Ectodermal cell (in vitro differentiated cells): ENCODE results near the gene EFCAB6.

Experiments used
- H3K27ac ChIP-seq: 2 replicates; pipeline ENCODE4 v1.7.0; 2013; ENCODE audit warnings: mild to moderate bottlenecking, low read depth, low read length; ENCODE audit not compliant: insufficient read depth, poor library complexity, severe bottlenecking
- H3K27me3 ChIP-seq: 2 replicates; pipeline ENCODE4 v1.7.0; 2013; ENCODE audit warnings: mild to moderate bottlenecking, low read length; ENCODE audit not compliant: insufficient read depth, control insufficient read depth, poor library complexity, severe bottlenecking
- H3K36me3 ChIP-seq: one replicate; pipeline ENCODE4 v1.7.0; 2013; ENCODE audit warnings: low read length; ENCODE audit not compliant: control insufficient read depth, insufficient read depth
- H3K4me1 ChIP-seq: one replicate; pipeline ENCODE4 v1.7.0; 2013; ENCODE audit warnings: low read length; ENCODE audit not compliant: control insufficient read depth, insufficient read depth
- H3K4me3 ChIP-seq: 2 replicates; pipeline ENCODE4 v1.7.0; 2013; ENCODE audit warnings: low read depth, low read length, control low read depth; ENCODE audit not compliant: insufficient read depth
- H3K9me3 ChIP-seq: 2 replicates; pipeline ENCODE4 v1.7.0; 2013; ENCODE audit warnings: mild to moderate bottlenecking, low read length, moderate library complexity; ENCODE audit not compliant: control insufficient read depth
- WGBS, 2 experiments: methylation state at CpG; one replicate each; pipeline ENCODE4 v1.1.7; 2013; ENCODE audit warnings: missing lambda C conversion rate in 2 of 2; 5-methylcytosine and 5-hydroxymethylcytosine counted together

EFCAB6 gene

DNA sequence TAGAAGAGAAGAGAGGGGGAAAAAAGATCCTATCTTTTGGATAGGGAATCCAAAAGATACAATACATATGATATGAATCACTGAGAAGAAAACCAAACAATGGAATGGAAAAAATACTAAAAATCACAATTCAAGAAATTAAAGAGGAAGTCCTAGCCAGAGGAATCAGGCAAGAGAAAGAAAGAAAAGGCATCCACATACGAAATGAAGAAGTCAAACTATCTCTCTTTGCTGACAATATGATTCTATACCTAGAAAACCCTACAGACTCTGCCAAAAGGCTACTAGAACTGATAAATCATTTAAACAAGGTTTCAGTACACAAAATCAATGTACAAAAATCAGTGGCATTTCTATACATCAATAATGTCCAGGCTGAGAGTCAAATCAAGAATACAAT lies 91.4 kb downstream of the EFCAB6 start:
- Histone ChIP-seq H3K27me3 (no peaks in the 10 kb centered on the region), H3K27ac (no peak overlapping the region), H3K36me3 (no peaks in the 10 kb centered on the region), H3K4me3 (no peak overlapping the region), H3K9me3 (no peaks in the 10 kb centered on the region), H3K4me1 (no peaks in the 10 kb centered on the region)
- 62 to 83% methylated on average over 1 of the region's 1 CpG for WGBS, 2 experiments

DNA sequence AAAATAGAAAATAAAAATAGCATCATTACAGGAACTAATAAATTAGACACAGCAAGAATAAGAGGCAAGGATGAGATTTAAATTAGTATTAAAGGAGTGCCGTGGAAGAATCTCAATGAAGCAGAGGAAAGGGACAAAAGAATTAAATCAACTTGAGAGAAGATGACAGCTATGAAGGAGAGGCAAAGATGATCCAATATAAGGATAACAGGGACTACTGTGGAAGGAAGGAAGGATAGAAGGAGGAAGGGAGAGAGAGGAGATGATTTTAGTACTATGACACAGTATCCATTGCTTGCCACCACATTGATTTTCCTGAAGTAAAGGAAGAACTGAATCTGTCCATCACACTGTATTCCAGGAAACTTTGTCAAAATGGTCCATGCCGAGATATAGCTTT lies 98.0 kb downstream of the EFCAB6 start:
- WGBS, 2 experiments = 91 to 93% methylated on average over 2 of the region's 2 CpGs

DNA sequence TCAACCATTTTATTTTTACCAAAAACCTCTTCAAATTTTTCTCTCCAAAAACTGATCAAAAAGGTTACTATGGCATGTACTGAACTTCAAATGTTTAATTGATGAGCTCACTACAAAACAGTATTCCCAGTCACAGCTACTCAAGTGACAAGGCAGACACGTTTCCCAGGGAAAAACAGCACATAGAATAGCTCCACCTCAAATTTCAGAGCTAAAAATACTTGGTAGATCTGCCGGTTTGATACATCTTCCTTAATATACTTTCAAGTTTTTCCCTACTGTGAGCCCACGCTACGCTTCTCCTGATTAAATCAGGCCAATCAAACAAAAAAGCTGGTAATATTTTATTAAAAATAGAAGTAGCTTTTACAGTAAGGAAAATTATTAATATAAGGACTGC lies 100.4 kb downstream of the EFCAB6 start:
- 80 to 89% methylated on average over 2 to 3 of the region's 4 CpGs for WGBS, 2 experiments
- H3K4me3 ChIP-seq = no peak overlapping the region
- no peaks in the 10 kb centered on the region for H3K4me1 ChIP-seq
- no peaks in the 10 kb centered on the region for H3K9me3 ChIP-seq
- no peaks in the 10 kb centered on the region for H3K36me3 ChIP-seq
- no peak overlapping the region for H3K27ac ChIP-seq
- H3K27me3 ChIP-seq = no peaks in the 10 kb centered on the region

More for the DNA sequence above, 98.0 kb downstream of the EFCAB6 start:
- H3K4me3 ChIP-seq = no peak overlapping the region
- H3K36me3 ChIP-seq = no peaks in the 10 kb centered on the region
- no peaks in the 10 kb centered on the region for H3K4me1 ChIP-seq
- H3K9me3 ChIP-seq = no peaks in the 10 kb centered on the region
- no peaks in the 10 kb centered on the region for H3K27me3 ChIP-seq
- no peak overlapping the region for H3K27ac ChIP-seq

DNA sequence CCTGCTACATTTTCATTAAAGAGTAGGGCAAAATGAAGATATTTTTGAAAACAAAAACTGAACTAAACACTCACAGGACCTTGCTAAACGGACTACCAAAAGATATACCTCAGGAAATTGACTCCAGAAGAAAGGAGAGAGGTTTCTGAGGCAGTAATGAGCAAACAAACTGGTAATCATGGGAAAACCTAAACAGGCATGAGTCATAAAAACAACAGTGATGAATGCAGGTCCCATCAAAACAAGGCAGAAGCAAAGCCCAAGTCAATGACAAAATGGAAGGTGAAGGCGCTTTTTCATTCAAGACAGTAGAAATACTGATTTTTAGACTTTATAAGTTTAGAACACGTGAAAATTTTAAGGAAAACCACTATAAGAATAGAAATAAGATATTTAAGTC lies 104.5 kb downstream of the EFCAB6 start:
- Histone ChIP-seq H3K4me1 (no peaks in the 10 kb centered on the region), H3K27ac (no peak overlapping the region), H3K27me3 (no peaks in the 10 kb centered on the region), H3K36me3 (no peaks in the 10 kb centered on the region), H3K4me3 (no peak overlapping the region), H3K9me3 (peaks cover 2% of the 10 kb centered on the region)
- 90 to 91% methylated on average over 2 of the region's 3 CpGs for WGBS, 2 experiments

DNA sequence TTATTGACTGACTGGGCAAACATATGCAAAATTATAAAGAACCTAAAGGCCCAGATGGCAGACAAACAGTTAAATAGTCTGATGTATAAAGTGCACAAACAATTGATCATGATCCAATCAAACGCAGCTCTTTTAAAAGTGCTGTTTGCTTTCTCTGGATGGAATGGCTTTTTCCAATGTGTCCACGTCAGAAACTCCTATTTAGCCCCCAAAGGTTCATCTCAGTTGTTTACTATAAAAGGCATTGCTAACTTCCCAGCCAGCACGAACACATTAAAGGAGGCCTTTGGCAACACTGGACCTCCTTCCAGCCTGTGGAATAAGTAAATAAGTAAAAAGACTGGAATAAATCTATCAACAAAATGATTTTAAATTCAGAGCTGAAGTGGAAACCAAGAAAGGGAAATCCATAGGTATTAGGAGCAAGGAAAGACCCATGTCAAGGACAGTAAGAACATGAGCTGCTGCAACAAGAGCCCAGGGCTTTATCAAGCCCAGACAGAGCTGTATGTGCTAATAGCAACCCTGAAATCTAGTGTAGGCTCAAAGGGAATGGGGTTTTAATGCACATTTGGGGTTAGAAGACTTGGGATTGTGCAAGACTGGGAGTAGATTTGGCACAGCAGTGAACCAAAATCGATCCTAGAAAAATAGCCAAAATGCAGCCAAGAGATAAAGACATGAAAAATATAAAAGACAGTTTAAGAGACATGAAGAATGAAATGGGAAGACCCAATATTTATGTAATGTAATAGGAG lies 105.4 kb downstream of the EFCAB6 start:
- Histone ChIP-seq H3K4me1 (no peaks in the 10 kb centered on the region), H3K27me3 (no peaks in the 10 kb centered on the region), H3K27ac (no peak overlapping the region), H3K9me3 (peaks cover 2% of the 10 kb centered on the region), H3K36me3 (no peaks in the 10 kb centered on the region), H3K4me3 (no peak overlapping the region)
- 90 to 91% methylated on average over 3 to 4 of the region's 4 CpGs for WGBS, 2 experiments

DNA sequence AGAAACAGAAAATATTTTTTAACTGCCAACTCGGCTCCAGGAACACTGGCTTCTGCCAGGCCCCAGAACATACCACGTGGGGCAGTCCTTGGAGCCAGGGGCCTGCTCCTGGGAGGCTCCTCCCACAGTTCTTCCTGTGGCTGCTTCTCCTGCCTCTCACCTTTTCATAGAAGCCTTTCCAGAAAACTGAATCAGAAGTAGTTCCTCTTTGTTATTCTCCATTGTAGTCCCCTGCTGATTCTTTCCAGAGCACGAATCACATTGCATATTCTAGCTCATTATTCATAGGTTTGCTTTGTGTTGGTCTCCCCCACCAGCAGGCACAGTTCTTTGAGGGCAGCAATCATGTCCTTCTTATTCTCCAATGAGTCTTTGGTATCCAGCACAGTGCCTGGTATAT lies 106.0 kb downstream of the EFCAB6 start:
- 56 to 61% methylated on average over 3 of the region's 3 CpGs for WGBS, 2 experiments
- no peak overlapping the region for H3K4me3 ChIP-seq
- H3K27me3 ChIP-seq = no peaks in the 10 kb centered on the region
- peaks cover 2% of the 10 kb centered on the region for H3K9me3 ChIP-seq
- no peaks in the 10 kb centered on the region for H3K36me3 ChIP-seq
- H3K27ac ChIP-seq = no peak overlapping the region
- no peaks in the 10 kb centered on the region for H3K4me1 ChIP-seq

DNA sequence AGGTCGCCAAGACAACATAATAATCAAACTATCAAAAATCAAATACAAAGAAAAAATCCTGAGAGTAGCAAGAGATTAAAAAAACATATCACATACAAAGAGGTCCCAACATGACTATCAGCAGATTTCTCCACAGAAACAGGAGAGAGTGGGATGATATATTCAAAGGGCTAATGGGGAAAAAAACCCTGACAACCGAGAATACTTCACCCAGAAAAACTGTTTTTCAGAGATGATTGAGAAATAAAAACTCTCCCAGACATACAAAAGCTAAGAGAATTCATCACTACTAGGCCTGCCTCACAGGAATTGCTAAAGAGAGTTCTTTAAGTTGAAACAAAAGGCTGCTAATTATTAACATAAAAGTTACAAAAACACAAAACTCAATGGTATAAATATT lies 108.1 kb downstream of the EFCAB6 start:
- Histone ChIP-seq H3K27ac (no peak overlapping the region), H3K9me3 (peaks cover 2% of the 10 kb centered on the region), H3K36me3 (no peaks in the 10 kb centered on the region), H3K4me1 (no peaks in the 10 kb centered on the region), H3K27me3 (no peaks in the 10 kb centered on the region), H3K4me3 (no peak overlapping the region)
- 82 to 87% methylated on average over 1 to 2 of the region's 2 CpGs for WGBS, 2 experiments

DNA sequence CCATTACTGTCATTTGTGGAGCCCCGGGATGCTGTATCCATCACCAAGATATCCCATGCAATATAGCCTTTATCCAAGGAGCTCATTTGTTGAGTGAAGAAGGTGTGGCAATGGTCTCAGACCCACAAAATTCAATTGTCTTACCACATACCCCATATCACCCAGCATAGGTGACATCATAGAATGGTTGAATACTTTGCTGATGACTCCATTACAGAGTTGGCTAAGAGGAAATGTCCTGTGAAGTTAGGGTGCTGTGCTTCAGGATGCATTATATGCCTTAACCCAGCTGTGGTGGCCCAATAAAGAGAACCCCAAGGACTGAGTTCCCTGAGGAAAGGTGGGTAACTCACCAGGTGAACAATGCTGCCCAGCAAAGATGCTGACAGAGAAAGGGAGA lies 113.7 kb downstream of the EFCAB6 start:
- Histone ChIP-seq H3K27ac (no peak overlapping the region), H3K4me1 (no peaks in the 10 kb centered on the region), H3K36me3 (no peaks in the 10 kb centered on the region), H3K4me3 (no peak overlapping the region), H3K9me3 (no peaks in the 10 kb centered on the region), H3K27me3 (no peaks in the 10 kb centered on the region)
- WGBS, 2 experiments = 93 to 100% methylated on average over 1 of the region's 1 CpG

DNA sequence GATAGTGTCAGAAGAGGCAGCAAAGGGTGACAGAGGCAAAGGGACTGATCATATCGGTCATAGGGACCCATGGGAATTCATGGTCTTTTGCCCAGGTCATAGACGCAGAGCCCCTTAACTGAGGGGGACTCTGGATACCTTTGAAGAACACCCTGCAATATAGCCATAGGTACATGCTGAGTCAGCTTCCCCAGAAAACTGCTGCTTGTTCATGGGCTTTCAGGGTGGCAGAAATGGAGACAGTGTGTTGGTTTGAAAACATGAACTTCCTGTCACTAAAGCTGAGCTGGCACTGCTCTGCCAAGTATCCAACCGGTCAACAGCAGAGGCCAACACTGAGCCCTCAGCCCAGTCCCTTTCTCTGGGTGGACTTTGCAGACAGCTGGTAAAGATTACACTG lies 114.2 kb downstream of the EFCAB6 start:
- Histone ChIP-seq H3K9me3 (no peaks in the 10 kb centered on the region), H3K4me3 (no peak overlapping the region), H3K4me1 (no peaks in the 10 kb centered on the region), H3K27me3 (no peaks in the 10 kb centered on the region), H3K27ac (no peak overlapping the region), H3K36me3 (no peaks in the 10 kb centered on the region)
- 76 to 81% methylated on average over 3 of the region's 3 CpGs for WGBS, 2 experiments

DNA sequence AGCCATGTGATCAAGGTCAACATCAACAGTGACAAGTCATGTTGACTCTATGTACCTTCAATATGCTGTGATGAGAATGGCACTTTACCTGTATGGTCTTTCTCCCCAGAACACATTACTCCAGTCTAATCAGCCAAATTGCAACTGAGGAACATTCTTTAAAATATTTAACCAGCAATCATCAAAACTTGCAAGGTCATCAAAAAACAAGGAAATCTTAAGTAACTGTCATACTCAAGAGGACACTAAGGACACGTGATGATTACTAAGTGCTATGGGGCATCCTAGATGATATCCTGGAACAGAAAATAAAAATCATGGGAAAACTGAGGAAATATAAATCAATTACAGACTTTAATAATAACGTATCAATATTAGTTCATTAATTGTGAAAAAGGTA lies 118.9 kb downstream of the EFCAB6 start:
- no peaks in the 10 kb centered on the region for H3K36me3 ChIP-seq
- H3K27me3 ChIP-seq = no peaks in the 10 kb centered on the region
- H3K4me1 ChIP-seq = no peaks in the 10 kb centered on the region
- no peak overlapping the region for H3K27ac ChIP-seq
- 90% methylated on average over 2 of the region's 2 CpGs; no CpG with 5 or more reads in 1 of the 2 experiments for WGBS, 2 experiments
- H3K4me3 ChIP-seq = no peak overlapping the region
- H3K9me3 ChIP-seq = no peaks in the 10 kb centered on the region
